Stimulated activated CD4-positive, alpha-beta T cell treated with anti-CD3 and anti-CD28 coated beads, Interleukin-2, amount 100 ng/mL, for 48 hours (primary cell): ENCODE results near the gene SIX2.

ENCODE experiments used
- DNase-seq, 2 donors: peaks; one replicate each; pipeline ENCODE4 v3.0.0-alpha.2; 2020

Gene SIX2

DNA sequence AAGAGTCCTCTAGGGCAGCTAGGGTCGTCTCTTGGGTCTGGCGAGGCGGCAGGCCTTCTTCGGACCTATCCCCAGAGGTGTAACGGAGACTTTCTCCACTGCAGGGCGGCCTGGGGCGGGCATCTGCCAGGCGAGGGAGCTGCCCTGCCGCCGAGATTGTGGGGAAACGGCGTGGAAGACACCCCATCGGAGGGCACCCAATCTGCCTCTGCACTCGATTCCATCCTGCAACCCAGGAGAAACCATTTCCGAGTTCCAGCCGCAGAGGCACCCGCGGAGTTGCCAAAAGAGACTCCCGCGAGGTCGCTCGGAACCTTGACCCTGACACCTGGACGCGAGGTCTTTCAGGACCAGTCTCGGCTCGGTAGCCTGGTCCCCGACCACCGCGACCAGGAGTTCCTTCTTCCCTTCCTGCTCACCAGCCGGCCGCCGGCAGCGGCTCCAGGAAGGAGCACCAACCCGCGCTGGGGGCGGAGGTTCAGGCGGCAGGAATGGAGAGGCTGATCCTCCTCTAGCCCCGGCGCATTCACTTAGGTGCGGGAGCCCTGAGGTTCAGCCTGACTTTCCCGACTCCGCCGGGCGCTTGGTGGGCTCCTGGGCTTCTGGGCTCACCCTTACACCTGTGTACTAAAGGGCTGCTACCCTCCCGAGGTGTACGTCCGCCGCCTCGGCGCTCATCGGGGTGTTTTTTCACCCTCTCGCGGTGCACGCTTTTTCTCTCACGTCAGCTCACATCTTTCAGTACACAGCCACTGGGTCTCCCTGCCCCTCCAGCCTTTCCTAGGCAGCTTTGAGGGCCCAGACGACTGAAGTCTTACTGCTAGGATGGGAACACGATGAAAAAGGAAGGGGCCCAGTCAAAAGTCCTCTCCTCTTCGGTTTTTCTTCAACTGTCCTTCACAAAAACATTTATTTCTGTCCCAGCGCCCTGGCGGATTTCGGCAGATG lies 8.1 kb downstream of the SIX2 start:
- DNase-seq: no peak

DNA sequence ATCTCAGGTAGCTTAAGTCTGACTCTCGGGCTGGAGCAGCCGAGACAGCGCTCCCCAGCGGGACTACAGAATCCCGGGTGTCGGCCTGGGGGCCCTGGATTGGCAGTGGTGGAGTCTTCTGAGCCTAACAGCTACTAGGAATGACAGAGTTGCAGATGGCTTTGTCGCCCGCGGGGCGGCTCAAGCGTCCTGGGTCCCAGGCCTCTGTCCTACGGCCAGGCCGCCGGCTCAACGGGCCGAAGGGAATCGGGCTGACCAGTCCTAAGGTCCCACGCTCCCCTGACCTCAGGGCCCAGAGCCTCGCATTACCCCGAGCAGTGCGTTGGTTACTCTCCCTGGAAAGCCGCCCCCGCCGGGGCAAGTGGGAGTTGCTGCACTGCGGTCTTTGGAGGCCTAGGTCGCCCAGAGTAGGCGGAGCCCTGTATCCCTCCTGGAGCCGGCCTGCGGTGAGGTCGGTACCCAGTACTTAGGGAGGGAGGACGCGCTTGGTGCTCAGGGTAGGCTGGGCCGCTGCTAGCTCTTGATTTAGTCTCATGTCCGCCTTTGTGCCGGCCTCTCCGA lies 8.8 kb downstream of the SIX2 start:
- no peak for DNase-seq

DNA sequence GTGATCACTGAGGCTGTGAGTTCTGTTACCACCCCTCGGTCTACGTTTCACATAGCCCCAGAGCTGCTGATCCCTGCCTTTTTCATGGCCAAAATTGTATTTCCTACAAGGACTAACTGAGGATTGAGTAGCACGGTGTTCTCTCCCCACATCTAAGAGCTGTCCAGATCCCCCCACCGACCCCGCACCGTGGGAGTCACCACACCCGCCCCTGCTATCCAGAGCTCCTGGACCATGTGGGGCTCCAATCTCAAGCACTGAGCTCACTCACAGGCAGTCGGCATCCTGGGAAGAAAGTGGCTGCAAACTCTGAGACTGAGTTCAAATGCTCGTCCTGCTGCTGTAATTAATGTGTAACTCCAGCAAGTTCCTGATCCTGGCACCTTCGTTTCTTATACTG lies 9.7 kb downstream of the SIX2 start:
- DNase-seq: no peak

DNA sequence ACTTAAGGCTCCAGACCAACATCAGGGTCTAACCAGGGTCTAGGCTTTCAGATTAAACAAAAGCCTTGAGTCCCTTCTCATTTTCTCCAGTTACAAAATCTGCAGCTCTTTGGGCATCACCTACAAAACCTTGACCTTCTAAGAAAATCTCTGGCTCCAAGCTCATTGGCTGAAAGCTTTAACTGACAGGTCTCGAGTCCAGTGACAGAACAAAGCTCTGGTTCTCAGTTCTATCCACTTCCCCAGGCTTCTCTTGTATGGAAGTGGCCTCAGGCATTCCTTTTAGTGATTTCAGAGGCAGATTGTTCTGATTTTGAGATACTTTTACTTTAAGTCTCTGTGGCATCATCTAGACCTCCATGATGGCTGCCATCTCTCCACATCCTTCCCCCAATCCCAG lies 11.3 kb downstream of the SIX2 start:
- DNase-seq: no peak

DNA sequence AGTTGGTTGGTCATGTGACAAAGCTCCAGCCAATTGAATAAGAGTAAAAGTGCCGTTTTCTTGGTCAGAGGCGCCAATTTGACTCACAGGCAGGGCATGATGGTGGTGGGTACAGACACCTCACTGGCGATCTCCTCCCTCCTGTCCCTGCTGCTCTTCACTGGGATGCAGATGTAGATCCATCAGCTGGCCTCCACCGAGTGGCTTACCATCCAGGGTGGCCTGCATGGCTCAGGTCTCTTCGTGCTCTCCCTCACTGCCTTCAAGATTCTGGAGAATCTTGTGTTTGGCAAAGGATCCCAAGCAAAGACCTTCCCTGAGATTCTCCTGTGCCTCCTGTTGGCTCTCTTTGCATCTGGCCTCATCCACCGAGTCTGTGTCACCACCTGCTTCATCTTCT lies 12.9 kb downstream of the SIX2 start:
- no peak for DNase-seq

DNA sequence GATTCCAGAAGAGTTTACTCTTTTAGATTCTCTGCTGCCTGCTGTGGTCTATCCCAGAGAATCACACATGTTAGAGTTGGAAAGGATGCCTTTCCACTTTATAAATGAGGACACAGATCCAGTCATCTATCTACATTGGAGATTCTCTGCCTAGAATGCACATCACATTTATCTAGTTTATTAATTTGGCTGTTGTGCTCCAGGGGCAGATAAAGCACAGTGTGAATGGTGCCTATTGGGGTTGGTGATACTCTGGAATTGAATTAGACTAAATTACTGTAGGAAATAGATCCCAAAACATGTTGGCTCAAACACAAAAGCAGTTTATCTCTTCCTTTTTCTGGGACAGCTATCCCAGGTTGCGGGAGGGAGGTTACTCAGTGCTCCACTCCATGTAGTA lies 14.9 kb downstream of the SIX2 start:
- no peak for DNase-seq

- no peak for DNase-seq
These were observed 20.1 kb downstream of the SIX2 start for GRCh38 chr2:44989176-44989575.

DNA sequence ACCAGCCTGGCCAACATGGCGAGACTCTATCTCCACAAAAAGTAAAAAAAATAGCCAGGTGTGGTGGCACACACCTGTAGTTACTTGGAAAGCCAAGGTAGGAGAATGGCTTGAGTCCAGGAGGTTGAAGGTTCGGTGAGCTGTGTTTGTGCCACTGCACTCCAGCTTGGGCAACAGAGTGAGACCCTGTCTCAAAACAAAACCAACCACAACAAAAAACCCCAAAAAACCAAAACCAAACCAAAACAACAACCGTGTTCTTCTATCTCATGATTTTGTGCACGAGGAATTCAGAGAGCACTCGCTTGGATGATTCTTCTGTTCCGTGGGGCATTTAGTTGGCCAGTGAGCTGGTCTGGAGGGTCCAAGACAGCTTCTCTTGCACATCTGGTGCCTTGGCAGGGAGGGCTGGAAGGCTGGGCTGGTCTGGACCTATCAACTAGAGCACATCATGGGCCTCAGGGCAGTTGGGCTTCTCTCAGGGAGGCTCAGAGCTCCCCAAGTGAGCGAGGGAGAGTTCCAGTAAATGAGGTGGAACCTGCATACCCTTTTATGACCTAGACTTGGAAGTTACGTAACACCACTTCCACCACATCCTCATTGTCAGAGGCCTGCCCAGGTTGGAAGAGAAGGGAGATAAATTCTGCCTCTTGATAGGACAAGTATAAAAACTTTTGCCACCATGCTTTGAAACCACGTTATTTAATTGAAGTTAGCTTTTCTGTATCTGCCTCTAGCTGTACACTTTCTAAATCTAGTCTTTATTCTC lies 25.2 kb downstream of the SIX2 start:
- DNase-seq: no peak

GRCh38 chr2:44981714-44982108 lies 27.5 kb downstream of the SIX2 start:
- DNase-seq: peak; percentile 75 to 77

DNA sequence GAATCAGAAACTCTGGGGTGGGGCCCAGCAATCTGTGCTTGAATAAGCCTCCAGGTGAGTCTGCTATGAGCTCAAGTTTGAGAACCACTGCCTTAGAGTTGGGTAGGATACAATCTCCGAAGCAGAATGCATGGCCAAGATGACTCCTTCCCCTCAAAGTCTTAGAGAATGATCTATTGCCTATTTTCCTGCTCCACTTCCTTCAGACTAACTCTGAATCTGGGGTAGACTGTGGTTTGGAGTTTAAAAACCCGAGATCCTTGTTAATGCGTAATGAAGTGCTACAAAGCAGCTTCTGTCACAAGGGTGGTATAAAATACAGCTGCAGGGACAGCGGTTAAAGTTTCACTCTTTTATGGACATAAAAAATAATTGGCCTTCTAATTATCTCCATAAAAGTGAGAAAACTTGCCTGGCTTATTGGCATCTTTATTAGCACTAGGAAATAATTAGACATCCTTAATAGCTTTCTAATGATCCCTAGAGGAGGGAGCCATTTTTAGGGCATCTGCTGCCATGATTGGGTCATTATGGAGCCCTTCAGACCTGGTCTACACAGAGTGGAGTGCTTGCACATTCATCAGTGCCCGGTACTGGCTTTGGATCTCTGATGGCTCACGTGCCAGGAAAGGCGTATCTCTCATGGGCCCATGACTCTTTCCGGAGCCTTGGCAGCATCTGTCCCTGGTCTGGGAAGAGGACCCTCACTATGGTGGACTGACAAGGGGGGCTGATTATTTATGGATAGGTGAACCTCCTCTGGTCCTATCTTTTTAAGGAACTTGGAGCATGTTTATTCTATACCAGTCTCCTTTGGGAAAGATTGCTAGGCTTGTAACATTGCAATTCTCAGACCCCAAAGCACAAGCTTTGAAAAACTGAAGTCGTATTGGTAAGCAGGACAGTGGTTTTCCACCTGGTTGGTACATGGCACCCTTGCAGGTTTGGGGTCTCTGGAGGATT lies 28.2 kb downstream of the SIX2 start:
- no peak for DNase-seq

GRCh38 chr2:44979581-44979980 lies 29.7 kb downstream of the SIX2 start:
- DNase-seq: no peak

DNA sequence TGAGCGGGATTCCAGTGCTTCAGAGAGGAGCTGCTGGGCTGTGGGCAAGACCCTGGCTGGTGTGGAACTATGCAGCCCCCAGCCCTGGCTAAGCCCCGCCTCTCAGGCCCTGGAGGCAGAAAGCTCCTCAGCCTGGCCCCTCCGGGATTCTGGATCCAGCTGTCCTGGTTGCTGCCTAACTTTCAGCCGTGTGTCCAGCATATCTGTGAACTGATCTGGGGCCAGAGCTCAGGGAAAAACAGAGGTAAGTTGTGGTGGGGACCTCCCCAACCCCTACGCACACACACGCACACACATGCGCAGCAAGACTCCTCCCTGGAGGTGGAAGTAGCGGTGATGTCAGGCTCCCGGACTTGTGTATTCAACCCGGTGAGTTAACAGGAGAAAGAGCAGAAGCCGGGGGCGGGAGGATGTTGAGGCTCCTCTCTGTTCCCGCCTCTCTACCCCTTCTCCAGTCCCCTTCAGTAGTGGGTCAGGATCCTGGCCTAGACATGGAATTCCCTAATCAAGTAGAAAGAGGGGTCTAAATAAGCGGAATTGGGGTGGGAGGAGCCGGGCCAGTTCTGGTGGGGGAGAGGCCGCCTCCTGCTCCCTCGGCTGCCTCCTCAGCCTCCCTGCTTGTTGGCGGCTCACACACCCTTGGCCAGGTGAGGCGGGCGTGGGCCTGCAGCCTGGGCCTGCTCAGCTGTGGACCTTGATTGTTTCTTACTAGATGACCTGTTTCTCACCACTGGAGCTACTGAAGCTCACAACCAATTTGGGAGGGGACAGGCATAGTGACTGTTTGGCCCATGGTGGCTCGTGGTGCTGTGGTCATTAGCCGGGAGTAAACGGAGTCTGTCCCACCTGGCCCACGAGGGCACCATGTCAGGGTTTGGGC lies 33.4 kb downstream of the SIX2 start:
- no peak for DNase-seq

GRCh38 chr2:44974064-44974715 lies 35.1 kb downstream of the SIX2 start:
- no peak for DNase-seq

DNA sequence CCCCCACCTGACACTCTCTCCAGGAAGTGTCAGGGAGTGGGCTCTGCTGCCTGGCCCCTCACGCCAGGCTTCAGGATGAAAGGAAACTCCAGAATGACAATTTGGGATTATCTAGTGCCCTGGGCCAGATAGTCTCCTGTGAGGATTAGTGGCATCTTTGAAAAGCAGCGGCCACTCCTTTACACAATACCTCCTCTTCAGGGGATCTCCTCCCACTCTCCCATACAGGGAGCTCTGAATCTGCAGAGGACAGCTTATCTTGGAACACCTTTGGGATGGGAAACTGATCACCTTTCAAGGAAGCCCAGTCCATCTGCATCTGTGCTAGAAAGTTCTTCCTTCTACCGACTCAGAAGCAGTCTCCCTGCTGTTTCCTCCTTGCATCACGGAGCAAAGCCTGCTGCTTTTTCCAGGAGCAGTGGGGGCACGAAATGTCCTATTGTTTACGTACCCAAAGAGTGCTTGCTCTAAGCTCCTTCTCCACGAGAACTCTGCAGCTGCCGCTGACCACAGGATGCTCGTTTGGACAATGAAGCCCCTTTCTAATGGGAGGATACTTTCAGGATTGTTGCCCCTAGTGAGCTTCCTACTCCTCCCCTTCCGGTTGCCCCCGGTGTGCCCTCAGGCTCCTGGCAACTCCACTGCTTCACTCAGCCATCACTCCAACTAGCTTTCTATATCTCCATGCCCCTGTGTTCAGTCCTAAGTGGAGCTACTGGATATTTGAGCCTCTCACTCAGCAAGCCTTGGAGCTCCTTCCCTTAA lies 36.3 kb downstream of the SIX2 start:
- no peak for DNase-seq

GRCh38 chr2:44970846-44971450 lies 38.3 kb downstream of the SIX2 start:
- DNase-seq: no peak

- no peak for DNase-seq
These were observed 39.3 kb downstream of the SIX2 start for GRCh38 chr2:44969936-44970335.

DNA sequence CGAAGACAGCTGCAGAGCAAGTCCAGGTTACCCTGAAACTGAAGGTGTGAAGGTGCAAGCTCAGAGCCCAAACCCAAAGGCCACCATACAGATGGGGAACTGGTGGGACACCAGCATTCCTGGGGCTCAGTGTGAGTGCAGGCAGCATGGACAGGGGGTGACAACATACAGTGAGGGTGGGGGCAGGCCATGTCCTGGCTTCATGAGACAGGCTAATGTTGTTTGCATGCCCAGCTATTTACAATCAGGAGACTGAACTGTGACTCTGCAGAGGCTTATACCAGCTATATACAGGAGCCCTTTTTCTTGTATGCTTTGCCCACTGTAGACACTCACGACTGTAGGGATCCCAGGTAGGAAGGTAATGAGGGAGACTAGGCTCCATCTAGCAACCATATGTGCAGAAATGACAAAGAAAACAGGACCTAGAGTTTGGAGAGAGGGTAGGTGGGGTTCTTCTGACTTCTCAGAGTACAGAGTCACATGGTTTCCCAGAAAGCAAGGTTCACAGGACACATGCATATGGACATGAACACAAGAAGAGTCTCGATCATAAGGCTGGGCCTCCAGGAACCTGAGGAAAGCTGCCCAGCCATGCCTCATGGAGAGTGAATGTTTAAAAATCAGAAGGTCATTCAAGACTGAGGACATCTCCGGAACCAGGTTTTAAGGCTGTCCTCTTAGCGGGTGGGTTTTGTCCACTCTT lies 41.4 kb downstream of the SIX2 start:
- DNase-seq: no peak

DNA sequence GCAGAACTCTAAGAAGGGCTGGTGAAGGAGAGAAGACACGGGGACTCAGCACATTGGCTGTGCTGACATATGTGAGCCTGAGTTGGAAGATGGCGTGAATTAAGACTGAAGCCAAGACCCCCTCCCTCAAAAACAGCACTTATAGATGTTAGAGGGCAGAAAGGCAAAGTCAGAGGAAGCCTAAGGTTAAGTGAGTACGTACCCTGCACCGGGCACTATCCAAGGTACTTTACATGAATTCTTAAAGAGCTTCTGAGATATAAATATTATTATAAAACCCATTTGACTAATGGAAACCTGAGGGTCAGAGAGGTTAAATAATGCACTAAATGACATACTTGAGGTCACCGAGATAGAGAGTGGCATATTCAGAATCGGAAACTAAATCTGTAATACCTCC lies 42.2 kb downstream of the SIX2 start:
- DNase-seq: no peak

GRCh38 chr2:44965684-44966083 lies 43.6 kb downstream of the SIX2 start:
- no peak for DNase-seq
